Liver (tissue), 9 donors: ENCODE measurements around the gene DROSHA. TPM values are rescaled to one million over a fixed set of nuclear protein-coding genes. Genes with fewer than 3 reads are reported as not detected.
"Not testable (repeated sequence)": the region's sequence is repeated elsewhere in the genome, so short reads cannot be mapped to it uniquely, and the experiment has no call there.

ENCODE experiments used
- DNase-seq: peaks from one replicate; pipeline ENCODE4 v3.0.0-alpha.2; 2017; ENCODE audit warnings: low spot score
- H3K27ac ChIP-seq, 2 donors: one replicate each; pipeline ENCODE4 v1.7.0; 2013; ENCODE audit warnings: inconsistent platforms in 2 of 2, low read length in 2 of 2, control low read depth in 1 of 2, low read depth in 1 of 2, mild to moderate bottlenecking in 1 of 2
- H3K27me3 ChIP-seq, 4 donors: one replicate each; pipeline versions ENCODE4 v1.6.1 to v1.7.0; 2013; ENCODE audit warnings: low read length in 3 of 4, inconsistent platforms in 1 of 4, mild to moderate bottlenecking in 1 of 4, moderate library complexity in 1 of 4; ENCODE audit not compliant: control insufficient read depth in 4 of 4, insufficient read depth in 4 of 4
- H3K36me3 ChIP-seq, 4 donors: one replicate each; pipeline versions ENCODE4 v1.6.1 to v1.7.0; 2013; ENCODE audit warnings: low read length in 3 of 4, mild to moderate bottlenecking in 3 of 4, low read depth in 1 of 4, moderate library complexity in 1 of 4; ENCODE audit not compliant: control insufficient read depth in 4 of 4, insufficient read depth in 3 of 4
- H3K4me1 ChIP-seq, 4 donors: one replicate each; pipeline versions ENCODE4 v1.6.1 to v1.7.0; 2013; ENCODE audit warnings: low read length in 3 of 4, mild to moderate bottlenecking in 3 of 4, moderate library complexity in 1 of 4; ENCODE audit not compliant: control insufficient read depth in 4 of 4, insufficient read depth in 4 of 4
- H3K4me3 ChIP-seq, 3 donors: one replicate each; pipeline versions ENCODE4 v1.6.1 to v1.7.0; 2013; ENCODE audit warnings: low read length in 3 of 3, control low read depth in 1 of 3, low read depth in 1 of 3, mild to moderate bottlenecking in 1 of 3
- H3K9ac ChIP-seq, 2 donors: one replicate each; pipeline ENCODE4 v1.7.0; 2013; ENCODE audit warnings: low read length in 2 of 2, mild to moderate bottlenecking in 2 of 2, moderate library complexity in 2 of 2, control low read depth in 1 of 2, low read depth in 1 of 2
- H3K9me3 ChIP-seq, 4 donors: one replicate each; pipeline versions ENCODE4 v1.6.1 to v1.7.0; 2013; ENCODE audit warnings: low read length in 3 of 4; ENCODE audit not compliant: control insufficient read depth in 4 of 4
- EGR1 ChIP-seq, 2 donors: IDR thresholded peaks; 2 replicates each; pipeline ENCODE4 v1.6.1; 2016 to 2018; ENCODE audit warnings: antibody characterized with exemption in 2 of 2, low read depth in 2 of 2
- FOXA2 ChIP-seq: IDR thresholded peaks from 2 replicates; pipeline ENCODE4 v1.6.1; 2016; ENCODE audit warnings: antibody characterized with exemption
- HNF4A ChIP-seq, 2 donors: conservative IDR thresholded peaks; 2 replicates each; pipeline ENCODE4 v1.6.1; 2016; ENCODE audit warnings: antibody characterized with exemption in 2 of 2, mild to moderate bottlenecking in 2 of 2
- HNF4G ChIP-seq: IDR thresholded peaks from 2 replicates; pipeline ENCODE4 v1.6.1; 2016; ENCODE audit warnings: antibody characterized with exemption
- RAD21 ChIP-seq, 2 donors: IDR thresholded peaks; 2 replicates each; pipeline ENCODE4 v1.6.1; 2016; ENCODE audit warnings: antibody characterized with exemption in 2 of 2, mild to moderate bottlenecking in 2 of 2
- RXRA ChIP-seq, 2 donors: IDR thresholded peaks; 2 replicates each; pipeline ENCODE4 v1.6.1; 2017 to 2018; ENCODE audit warnings: antibody characterized with exemption in 2 of 2, mild to moderate bottlenecking in 1 of 2
- YY1 ChIP-seq: IDR thresholded peaks from 2 replicates; pipeline ENCODE4 v1.6.1; 2016; ENCODE audit warnings: antibody characterized with exemption, mild to moderate bottlenecking
- WGBS: extraction: QIAGEN DNeasy Blood & Tissue Kit; methylation state at CpG from one replicate; pipeline ENCODE4 v1.1.7; 2013; 5-methylcytosine and 5-hydroxymethylcytosine counted together
- polyA plus RNA-seq, 2 donors: library from polyadenylated mRNA; stranded (reverse) in 1 of 2; unstranded in 1 of 2; fragments of 200-250 nt in 1 of 2; fragments of >200 nt in 1 of 2; fragmentation: Nextera tagmentation in 1 of 2; extraction: Ambion mirVana in 1 of 2; gene quantifications; one replicate each; pipeline versions ENCODE4 v1.2.1 to v1.2.3, GENCODE V29; 2013 to 2015
- total RNA-seq, 2 donors: library from RNA; depleted of rRNA; stranded (reverse); fragments of >200 nt; gene quantifications; one replicate each; pipeline ENCODE4 v1.2.3, GENCODE V29; 2014
- TF ChIP-seq, protein P1 (sequence below): IDR thresholded peaks from 2 replicates; pipeline ENCODE4 v1.6.1; 2016; ENCODE audit warnings: antibody characterized with exemption
- TF ChIP-seq, protein P2 (sequence below): IDR thresholded peaks from 2 replicates; pipeline ENCODE4 v1.6.1; 2016; ENCODE audit warnings: antibody characterized with exemption
- donor health status: healthy.
- donor health status: healthy.
- donor health status: healthy.
- donor health status: healthy.
- donor health status: healthy.

DROSHA gene
- total and polyA plus RNA-seq, 4 donors: 8.2 to 25.4 (median 15.4) TPM

DNA sequence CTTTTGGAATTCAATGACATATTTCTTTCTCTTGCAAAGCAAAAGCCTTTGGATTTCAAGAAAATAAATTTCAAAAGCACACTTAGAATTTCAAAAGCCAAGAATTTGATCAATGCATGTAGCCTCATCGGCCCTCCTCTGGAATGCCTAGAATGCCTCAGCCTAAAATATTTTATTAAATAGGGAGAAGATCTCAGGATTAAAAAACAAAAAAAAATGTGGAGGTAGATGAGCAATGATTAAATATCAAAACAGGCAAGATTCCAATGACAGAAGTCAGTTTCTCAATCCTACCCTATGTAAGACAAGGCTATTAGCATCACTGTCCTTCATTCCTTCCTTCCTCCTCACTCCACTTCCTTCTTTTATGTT is 169.4 kb downstream of the DROSHA start:
- TF ChIP-seq YY1 (no peak), HNF4G (no peak), RAD21 (IDR thresholded peaks at IDR 0.05) (no peak), EGR1 (IDR thresholded peaks at IDR 0.05; ENCODE audit: low read depth in 2 of 2) (no peak)
- TF ChIP-seq, protein P1, sequence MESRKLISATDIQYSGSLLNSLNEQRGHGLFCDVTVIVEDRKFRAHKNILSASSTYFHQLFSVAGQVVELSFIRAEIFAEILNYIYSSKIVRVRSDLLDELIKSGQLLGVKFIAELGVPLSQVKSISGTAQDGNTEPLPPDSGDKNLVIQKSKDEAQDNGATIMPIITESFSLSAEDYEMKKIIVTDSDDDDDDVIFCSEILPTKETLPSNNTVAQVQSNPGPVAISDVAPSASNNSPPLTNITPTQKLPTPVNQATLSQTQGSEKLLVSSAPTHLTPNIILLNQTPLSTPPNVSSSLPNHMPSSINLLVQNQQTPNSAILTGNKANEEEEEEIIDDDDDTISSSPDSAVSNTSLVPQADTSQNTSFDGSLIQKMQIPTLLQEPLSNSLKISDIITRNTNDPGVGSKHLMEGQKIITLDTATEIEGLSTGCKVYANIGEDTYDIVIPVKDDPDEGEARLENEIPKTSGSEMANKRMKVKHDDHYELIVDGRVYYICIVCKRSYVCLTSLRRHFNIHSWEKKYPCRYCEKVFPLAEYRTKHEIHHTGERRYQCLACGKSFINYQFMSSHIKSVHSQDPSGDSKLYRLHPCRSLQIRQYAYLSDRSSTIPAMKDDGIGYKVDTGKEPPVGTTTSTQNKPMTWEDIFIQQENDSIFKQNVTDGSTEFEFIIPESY: no peak
- WGBS: 86% methylated on average over 1 of the region's 1 CpG
- no peaks in the 10 kb centered on the region for H3K9me3 ChIP-seq
- H3K36me3 ChIP-seq: no peaks in the 10 kb centered on the region
- peaks cover 0 to 5% (median 0%) of the 10 kb centered on the region in 4 donors for H3K27me3 ChIP-seq
- H3K4me1 ChIP-seq: peaks cover 0 to 3% (median 0%) of the 10 kb centered on the region in 4 donors
- H3K27ac ChIP-seq: no peak overlapping the region
- DNase-seq: no peak
- H3K4me3 ChIP-seq: no peak overlapping the region
- no peak overlapping the region for H3K9ac ChIP-seq

DNA sequence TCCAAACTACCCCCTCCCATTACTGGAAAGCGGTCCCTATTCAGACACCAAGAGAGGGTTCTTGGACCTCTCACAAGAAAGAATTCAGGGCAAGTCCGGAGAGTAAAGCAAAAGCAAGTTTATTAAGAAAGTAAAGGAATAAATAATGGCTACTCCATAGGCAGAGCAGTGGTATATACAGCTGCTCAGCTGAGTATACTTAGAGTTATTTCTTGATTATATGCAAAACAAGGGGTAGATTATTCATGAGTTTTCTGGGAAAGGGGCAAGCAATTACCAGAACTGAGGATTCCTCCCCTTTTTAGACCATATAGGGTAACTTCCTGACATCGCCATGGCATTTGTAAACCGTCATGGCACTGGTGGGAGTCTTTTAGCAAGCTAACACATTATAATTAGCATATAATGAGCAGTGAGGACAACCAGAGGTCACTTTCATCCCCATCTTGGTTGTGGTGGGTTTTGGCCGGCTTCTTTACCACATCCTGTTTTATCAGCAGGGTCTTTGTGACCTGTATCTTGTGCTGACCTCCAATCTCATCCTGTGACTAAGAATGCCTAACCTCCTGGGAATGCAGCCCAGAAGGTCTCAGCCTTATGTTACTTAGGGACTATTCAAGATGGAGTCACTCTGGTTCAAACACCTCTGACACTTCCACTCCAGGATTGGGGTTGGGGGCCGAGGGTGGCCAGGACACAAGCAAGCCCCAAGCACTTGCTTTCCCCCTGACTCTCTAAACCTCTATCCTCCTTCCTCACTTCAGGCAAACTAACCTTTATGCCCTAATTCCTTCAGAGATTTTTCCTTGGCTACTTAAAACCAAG is 170.0 kb downstream of the DROSHA start:
- not testable (repeated sequence) for H3K4me1 ChIP-seq, DNase-seq
- 71% methylated on average over 6 of the region's 6 CpGs for WGBS

DNA sequence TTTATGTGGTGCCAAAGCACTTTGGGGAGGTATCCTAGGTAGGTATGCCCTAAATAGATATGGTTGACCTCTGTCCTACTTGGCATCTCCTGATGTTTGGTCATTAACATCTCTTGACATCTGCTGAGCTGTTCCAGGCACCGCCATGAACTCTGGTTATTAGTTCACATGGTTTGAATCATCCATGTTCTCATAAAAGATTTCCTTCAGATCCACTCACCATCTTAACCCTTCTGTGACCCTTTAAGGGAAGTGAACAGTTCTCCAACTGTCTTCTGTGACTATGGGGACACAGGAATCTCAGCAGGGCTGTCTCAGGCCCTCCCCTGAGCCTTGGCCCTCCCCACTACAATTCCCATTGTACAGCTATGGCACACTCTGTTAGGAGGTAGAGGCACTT is 170.7 kb downstream of the DROSHA start:
- H3K27me3 ChIP-seq: peaks cover 0 to 5% (median 0%) of the 10 kb centered on the region in 4 donors
- 61% methylated on average over 1 of the region's 1 CpG for WGBS
- DNase-seq: no peak

More for the DNA sequence above, 170.0 kb downstream of the DROSHA start:
- H3K27ac ChIP-seq, H3K9me3 ChIP-seq, H3K36me3 ChIP-seq, H3K27me3 ChIP-seq, H3K9ac ChIP-seq, H3K4me3 ChIP-seq: not testable (repeated sequence)

DNA sequence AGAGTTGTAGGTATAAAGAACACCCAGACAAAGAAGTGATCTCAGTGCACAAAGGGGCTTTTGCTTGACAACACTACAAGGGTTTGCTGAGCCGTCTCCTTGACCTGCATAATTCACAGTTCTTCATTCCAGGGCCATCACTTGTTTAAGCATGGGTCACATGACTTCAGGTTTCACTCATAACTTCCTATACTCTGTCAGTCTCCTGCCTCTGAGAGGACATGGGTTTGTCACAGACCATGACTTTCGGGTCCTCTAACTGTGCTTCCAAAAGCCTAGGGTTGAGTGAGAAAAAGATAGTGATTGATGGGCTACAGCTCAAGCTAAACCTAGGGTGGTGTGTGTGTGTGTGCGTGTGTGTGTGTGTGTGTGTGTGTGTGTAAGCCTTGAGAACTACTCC is 172.1 kb downstream of the DROSHA start:
- Histone ChIP-seq H3K27ac (no peak overlapping the region), H3K4me3 (no peak overlapping the region), H3K27me3 (peaks cover 0 to 5% (median 0%) of the 10 kb centered on the region in 4 donors), H3K9me3 (peaks cover 0 to 3% (median 1%) of the 10 kb centered on the region in 4 donors), H3K36me3 (no peaks in the 10 kb centered on the region), H3K4me1 (no peaks in the 10 kb centered on the region), H3K9ac (no peak overlapping the region)
- no peak for DNase-seq
- WGBS: 66% methylated on average over 3 of the region's 3 CpGs
- TF ChIP-seq, protein P2, sequence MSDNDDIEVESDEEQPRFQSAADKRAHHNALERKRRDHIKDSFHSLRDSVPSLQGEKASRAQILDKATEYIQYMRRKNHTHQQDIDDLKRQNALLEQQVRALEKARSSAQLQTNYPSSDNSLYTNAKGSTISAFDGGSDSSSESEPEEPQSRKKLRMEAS: no peak
- TF ChIP-seq RXRA (IDR thresholded peaks at IDR 0.05): no peak

More for the DNA sequence above, 170.7 kb downstream of the DROSHA start:
- H3K4me1 ChIP-seq: no peaks in the 10 kb centered on the region
- H3K27ac ChIP-seq: no peak overlapping the region
- H3K36me3 ChIP-seq: no peaks in the 10 kb centered on the region
- TF ChIP-seq HNF4A (conservative IDR thresholded peaks at IDR 0.05): no peak
- TF ChIP-seq RXRA (IDR thresholded peaks at IDR 0.05): peak in 1 of 2 donors; percentile 27
- no peak for TF ChIP-seq FOXA2
- peaks cover 0 to 3% (median 0%) of the 10 kb centered on the region in 4 donors for H3K9me3 ChIP-seq
- H3K9ac ChIP-seq: no peak overlapping the region
- no peak overlapping the region for H3K4me3 ChIP-seq
